Activated CD4-positive, alpha-beta T cell treated with anti-CD3 and anti-CD28 coated beads, Interleukin-2, amount 10 ng/mL, durations not matched to agents 24 days and 14 days (primary cell): ENCODE results near the gene PYGO2. TPM values are rescaled to one million over a fixed set of nuclear protein-coding genes. Genes with fewer than 3 reads are reported as not detected.
"Not testable (repeated sequence)": the region's sequence is repeated elsewhere in the genome, so short reads cannot be mapped to it uniquely, and the experiment has no call there.

Experiments
- DNase-seq: peaks from one replicate; pipeline ENCODE4 v3.0.0; 2022
- H3K27ac Mint-ChIP-seq: one replicate; pipeline ENCODE4 v1.8.0; 2022; ENCODE audit warnings: mild to moderate bottlenecking, mixed read lengths
- H3K27me3 Mint-ChIP-seq: one replicate; pipeline ENCODE4 v1.8.0; 2022; ENCODE audit warnings: mixed read lengths
- H3K36me3 Mint-ChIP-seq: one replicate; pipeline ENCODE4 v1.8.0; 2022; ENCODE audit warnings: low read depth, mild to moderate bottlenecking, mixed read lengths
- H3K4me1 Mint-ChIP-seq: one replicate; pipeline ENCODE4 v1.8.0; 2021; ENCODE audit warnings: mixed read lengths
- H3K4me3 Mint-ChIP-seq: one replicate; pipeline ENCODE4 v1.8.0; 2022; ENCODE audit warnings: mild to moderate bottlenecking, moderate library complexity, mixed read lengths
- H3K9me3 Mint-ChIP-seq: one replicate; pipeline ENCODE4 v1.8.0; 2021; ENCODE audit warnings: mixed read lengths
- intact Hi-C: fragments of 100-400 bp; cut with micrococcal nuclease; formaldehyde crosslinking; loops from one replicate; pipeline ENCODE4 v1.15.1; 2023
- total RNA-seq: library from RNA; stranded (reverse); gene quantifications from 2 replicates; pipeline ENCODE4 v1.2.3, GENCODE V29; 2022

The PYGO2 gene
- total RNA-seq, 1 donor from 2014 or later = 34.4 TPM

DNA sequence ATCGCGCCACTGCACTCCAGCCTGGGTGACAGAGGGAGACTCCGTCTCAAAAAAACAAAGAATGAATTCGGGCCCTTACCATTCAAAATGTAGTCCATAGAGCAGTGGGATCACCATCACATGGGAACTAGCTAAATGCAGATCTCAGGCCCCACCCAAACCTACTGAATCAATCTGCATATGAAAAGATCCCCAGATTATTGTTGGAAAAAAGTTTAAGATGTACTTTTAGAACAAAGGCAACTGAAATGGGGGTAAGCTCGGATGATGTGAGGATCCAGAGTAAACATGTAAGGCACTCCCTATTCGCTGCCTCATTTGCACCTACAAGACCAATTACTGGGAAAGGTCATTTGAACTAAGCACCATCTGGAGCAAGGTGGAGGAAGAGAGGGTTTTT lies 20.8 kb upstream of the PYGO2 start:
- Mint-ChIP-seq H3K4me1 (peaks cover 16% of the 10 kb centered on the region), H3K27me3 (no peaks in the 10 kb centered on the region), H3K9me3 (no peaks in the 10 kb centered on the region), H3K4me3 (no peak overlapping the region), H3K36me3 (peaks cover 23% of the 10 kb centered on the region), H3K27ac (no peak overlapping the region)
- intact Hi-C loops = loop anchor here (2.0 to 5.0 kb wide), 4 partner anchors 68 to 210 kb away; partner anchors contain the start of genes ADAM15, KRTCAP2, SLC50A1 and TRIM46
- no peak for DNase-seq

DNA sequence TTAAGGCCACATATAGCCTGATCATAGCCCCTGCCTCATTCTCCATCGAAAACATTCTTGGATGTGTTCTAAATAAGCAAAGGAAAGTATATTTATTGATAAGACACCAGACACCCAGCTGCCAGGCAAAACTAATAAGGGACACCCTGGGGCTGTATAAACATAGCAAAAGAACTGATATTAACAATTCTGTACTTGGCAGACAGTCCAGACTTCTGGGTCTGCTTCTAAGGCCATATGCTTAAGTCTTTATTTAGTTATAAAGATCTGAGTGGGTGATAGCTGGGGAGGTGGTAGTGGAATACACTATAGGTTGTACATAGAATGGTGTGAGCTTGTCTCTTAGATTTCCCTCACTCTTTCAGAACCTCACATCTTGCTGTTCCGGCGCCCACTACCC lies 16.8 kb upstream of the PYGO2 start:
- intact Hi-C loops = loop anchor here (10.0 kb wide), 1 partner anchor 1526 kb away; the partner anchor contains the start of gene MEF2D
- peaks cover 26% of the 10 kb centered on the region for H3K36me3 Mint-ChIP-seq
- DNase-seq = no peak
- H3K9me3 Mint-ChIP-seq = no peaks in the 10 kb centered on the region
- H3K4me1 Mint-ChIP-seq = peaks cover 17% of the 10 kb centered on the region
- no peaks in the 10 kb centered on the region for H3K27me3 Mint-ChIP-seq
- H3K27ac Mint-ChIP-seq = no peak overlapping the region
- no peak overlapping the region for H3K4me3 Mint-ChIP-seq

DNA sequence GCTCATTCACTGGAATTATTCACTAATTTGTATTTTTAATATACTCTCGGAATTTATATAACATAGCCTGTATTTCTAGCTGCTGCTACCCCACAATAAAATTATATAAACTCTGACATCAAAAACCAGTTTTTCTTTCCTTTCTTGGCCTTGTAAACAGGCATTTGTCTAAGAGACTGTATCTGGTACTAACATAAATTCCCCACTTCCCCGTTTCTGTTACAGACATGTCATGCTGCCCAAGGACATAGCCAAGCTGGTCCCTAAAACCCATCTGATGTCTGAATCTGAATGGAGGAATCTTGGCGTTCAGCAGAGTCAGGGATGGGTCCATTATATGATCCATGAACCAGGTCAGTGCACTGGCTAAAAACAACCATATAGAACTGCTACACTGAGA lies 16.2 kb upstream of the PYGO2 start:
- Mint-ChIP-seq H3K4me1 (peaks cover 21% of the 10 kb centered on the region), H3K36me3 (peaks cover 26% of the 10 kb centered on the region), H3K4me3 (peak overlapping the region; percentile 42)
- DNase-seq, H3K27me3 Mint-ChIP-seq, H3K9me3 Mint-ChIP-seq, H3K27ac Mint-ChIP-seq: not testable (repeated sequence)
- intact Hi-C loops = loop anchor here (10.0 kb wide), 1 partner anchor 1527 kb away; the partner anchor contains the start of gene MEF2D

DNA sequence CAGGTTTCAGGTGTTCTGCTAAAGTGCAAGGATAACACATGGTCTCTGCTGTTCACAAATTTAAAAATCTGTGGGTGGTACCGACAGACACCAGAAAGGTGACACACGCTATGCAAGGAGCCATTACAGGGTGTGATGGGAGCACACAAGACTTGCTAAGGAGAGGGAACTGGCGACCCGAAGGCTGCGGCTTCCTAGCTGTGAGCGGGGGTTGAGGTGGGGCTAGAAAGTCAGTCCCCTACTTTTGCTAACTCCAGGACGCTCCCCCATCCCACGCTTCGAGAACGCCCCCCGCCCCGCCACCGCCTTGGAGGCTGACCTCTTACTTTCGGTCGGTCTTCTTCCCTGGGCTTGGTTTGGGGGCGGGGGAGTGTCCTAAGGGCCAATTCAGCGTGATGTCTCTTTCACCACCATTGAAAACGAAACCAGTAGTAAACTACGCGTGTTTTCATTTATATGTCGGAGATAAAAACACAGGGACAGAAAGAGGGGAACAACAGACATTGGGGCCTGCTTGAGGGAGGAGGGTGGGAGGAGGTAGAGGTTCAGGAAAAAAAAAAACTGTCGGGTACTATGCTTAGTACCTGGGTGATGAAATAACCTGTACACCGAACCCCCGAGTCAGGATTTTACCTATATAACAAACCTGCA lies 14.0 kb upstream of the PYGO2 start:
- Mint-ChIP-seq H3K4me1 (peaks cover 37% of the 10 kb centered on the region), H3K36me3 (peaks cover 28% of the 10 kb centered on the region), H3K9me3 (no peaks in the 10 kb centered on the region), H3K4me3 (no peak overlapping the region), H3K27ac (no peak overlapping the region), H3K27me3 (no peaks in the 10 kb centered on the region)
- DNase-seq = peak; percentile 91
- intact Hi-C loops = loop anchor here (2.0 to 10.0 kb wide), 2 partner anchors 39 to 1529 kb away; partner anchors contain the start of genes MEF2D and PMVK

DNA sequence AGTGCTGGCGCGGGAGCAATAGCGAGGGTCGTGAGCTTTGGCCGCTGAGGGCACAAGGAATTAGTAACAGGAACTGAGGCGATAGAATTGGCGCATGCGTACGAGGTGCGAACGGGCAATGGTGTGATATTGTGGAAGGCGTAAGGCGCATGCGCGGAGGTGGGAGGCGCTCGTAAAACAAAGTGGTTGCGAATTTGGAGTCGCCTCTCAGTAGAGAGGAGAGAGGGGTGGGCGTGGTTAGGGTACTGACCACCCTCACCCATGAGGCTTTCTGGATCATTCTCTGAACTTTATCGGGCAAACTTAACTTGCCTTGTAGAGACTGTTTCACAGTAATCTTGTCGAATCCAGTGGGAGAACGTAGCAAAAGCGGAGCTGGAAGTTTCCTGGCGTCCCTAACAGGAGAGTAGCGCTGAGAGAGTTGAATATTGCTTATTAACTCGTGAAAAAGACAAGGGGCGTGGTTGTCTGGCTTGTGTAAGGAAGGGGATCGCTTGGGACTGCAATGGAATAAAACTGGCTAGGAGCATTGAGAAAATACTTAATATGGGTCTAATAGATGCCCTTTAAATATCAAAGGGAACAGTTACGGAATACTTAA lies 13.3 kb upstream of the PYGO2 start:
- intact Hi-C loops = loop anchor here (1.0 to 10.0 kb wide), 10 partner anchors 8 to 1530 kb away; partner anchors contain the start of genes EFNA4, FLAD1, MEF2D and PBXIP1
- peaks cover 37% of the 10 kb centered on the region for H3K4me1 Mint-ChIP-seq

DNA sequence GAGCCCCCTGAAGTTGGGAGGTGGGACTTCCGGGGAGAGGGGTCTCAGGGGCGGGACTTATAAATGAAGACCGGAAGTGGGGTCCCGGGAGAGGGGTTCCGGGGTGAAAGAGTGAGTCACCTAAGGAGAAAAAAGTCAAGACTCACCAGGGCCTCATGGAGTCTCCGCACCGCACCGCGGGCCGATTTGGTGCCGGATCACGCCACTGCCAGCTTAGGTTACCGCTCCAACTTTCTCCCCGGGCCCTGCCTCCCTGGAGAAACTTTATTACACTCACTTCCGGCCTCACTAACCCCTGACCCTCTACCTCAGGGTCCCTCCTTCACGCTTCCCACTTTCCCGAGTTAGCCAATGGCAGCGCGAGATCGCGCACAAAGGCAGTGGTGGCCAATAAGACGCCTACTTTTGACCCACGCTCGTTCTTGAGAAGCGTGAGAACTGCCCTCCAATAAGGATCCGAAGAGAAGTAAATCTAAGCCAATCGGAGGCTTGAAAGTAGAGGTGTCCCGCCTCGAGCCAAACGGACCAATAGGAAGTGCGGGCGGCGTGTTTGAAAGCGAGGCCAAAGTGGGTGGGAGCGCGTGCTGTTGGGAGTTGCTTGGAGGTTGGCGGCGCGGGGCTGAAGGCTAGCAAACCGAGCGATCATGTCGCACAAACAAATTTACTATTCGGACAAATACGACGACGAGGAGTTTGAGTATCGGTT lies 12.7 kb upstream of the PYGO2 start, which contains the start of gene CKS1B:
CKS1B (plus strand) TSS at position 580 of the 706 bp plus-strand sequence; CDS start at position 645, 65 bp downstream.
- intact Hi-C loops = loop anchor here (1.0 to 10.0 kb wide), 10 partner anchors 9 to 1531 kb away; partner anchors contain the start of genes EFNA4, FLAD1, MEF2D and PBXIP1
- Mint-ChIP-seq H3K4me1 (peaks cover 39% of the 10 kb centered on the region), H3K27me3 (no peaks in the 10 kb centered on the region)

More for the DNA sequence above, 13.3 kb upstream of the PYGO2 start:
- peaks cover 26% of the 10 kb centered on the region for H3K36me3 Mint-ChIP-seq
- no peaks in the 10 kb centered on the region for H3K27me3 Mint-ChIP-seq
- H3K27ac Mint-ChIP-seq = no peak overlapping the region
- peak; percentile 98 for DNase-seq
- no peaks in the 10 kb centered on the region for H3K9me3 Mint-ChIP-seq
- no peak overlapping the region for H3K4me3 Mint-ChIP-seq

DNA sequence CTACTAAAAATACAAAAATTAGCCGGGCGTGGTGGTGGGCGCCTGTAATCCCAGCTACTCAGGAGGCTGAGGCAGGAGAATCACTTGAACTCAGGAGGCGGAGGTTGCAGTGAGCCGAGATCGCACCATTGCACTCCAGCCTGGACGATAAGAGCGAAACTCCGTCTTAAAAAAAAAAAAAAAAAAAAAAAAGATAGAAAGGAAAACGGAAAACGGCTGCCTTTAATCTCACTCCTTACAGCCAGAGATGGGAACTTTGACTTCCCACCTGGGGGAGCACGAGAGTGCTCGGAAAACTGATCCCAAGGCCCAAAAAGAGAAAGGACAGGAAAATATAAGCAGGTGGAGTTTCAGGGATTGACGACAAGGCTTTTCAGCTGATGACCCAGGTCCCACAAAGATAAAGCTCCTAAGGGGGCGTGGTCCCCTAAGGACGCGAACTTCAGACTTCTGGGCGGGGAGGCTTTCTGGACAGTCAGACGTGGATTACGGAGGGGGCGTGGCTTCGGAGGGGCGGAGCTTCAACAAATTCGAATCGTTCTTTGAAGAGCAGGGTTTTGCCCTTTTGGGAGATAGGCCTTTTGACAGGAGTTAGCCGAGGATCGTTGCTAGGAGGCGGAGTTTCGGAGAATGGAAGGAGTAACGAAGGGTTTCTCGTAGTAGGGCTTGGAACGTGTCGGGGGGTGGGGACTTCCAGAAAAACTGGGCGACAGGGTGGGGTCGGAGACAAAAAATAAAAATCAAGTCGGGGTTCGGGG lies 11.9 kb upstream of the PYGO2 start:
- Mint-ChIP-seq H3K27me3 (no peaks in the 10 kb centered on the region), H3K36me3 (peaks cover 29% of the 10 kb centered on the region), H3K9me3 (no peaks in the 10 kb centered on the region), H3K27ac (peak overlapping the region; percentile 6), H3K4me1 (peaks cover 43% of the 10 kb centered on the region), H3K4me3 (no peak overlapping the region)
- intact Hi-C loops = loop anchor here (1.0 to 10.0 kb wide), 10 partner anchors 10 to 1531 kb away; partner anchors contain the start of genes EFNA4, FLAD1, MEF2D and PBXIP1
- DNase-seq = peak; percentile 98

More for the DNA sequence above, 12.7 kb upstream of the PYGO2 start, which contains the start of gene CKS1B:
- no peak within 1 kb of the TSS for H3K4me3 Mint-ChIP-seq
- no peak within 1 kb of the TSS for H3K27ac Mint-ChIP-seq
- H3K9me3 Mint-ChIP-seq = no peaks in the 10 kb centered on the region
- peak; percentile 98 for DNase-seq
- H3K36me3 Mint-ChIP-seq = peaks cover 28% of the 10 kb centered on the region

DNA sequence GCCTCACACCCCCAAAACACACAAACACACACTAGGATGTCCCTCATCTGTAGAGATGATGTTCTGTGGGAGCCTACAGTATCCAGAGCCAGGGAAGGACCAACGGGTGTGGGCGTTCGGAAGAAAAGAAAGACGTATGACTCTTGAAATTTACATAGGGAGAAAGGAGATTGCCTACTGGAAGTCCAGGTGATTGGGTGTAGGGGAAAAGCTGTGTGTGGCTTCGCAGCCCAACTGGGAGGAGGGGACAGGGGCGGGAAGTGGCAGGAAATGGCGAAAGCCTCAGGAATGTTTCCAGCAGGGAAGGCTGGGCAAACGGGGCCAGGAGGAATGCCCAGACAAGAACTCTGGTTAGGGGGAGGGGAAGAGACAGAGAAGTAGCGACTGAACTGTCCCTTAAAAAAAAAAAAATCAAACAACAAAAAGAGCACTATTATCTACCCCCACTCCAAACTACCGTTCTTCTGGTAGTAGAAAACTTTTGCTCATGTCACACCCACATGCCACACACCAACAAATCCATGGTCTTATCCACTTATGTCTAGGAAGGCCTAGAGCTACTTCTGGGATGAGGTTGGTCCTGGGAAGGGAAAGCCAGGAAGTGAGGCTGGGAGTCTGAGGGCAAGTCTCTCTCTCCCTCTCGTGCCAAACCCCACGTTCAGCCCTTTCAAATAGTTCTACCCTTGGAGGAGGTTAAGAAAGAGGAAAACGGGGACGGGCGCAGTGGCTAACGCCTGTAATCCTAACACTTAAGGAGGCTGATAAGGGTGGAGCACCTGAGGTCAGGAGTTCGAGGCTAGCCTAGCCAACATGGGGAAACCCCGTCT lies 11.1 kb upstream of the PYGO2 start:
- intact Hi-C loops = loop anchor here (5.0 to 10.0 kb wide), 3 partner anchors 90 to 1532 kb away; partner anchors contain the start of genes EFNA4, MEF2D and RUSC1
- DNase-seq = peak; percentile 70
- H3K9me3 Mint-ChIP-seq = no peaks in the 10 kb centered on the region
- no peaks in the 10 kb centered on the region for H3K27me3 Mint-ChIP-seq
- H3K36me3 Mint-ChIP-seq = peaks cover 32% of the 10 kb centered on the region
- H3K4me1 Mint-ChIP-seq = peaks cover 49% of the 10 kb centered on the region
- H3K4me3 Mint-ChIP-seq = no peak overlapping the region
- peak overlapping the region; percentile 65 for H3K27ac Mint-ChIP-seq

DNA sequence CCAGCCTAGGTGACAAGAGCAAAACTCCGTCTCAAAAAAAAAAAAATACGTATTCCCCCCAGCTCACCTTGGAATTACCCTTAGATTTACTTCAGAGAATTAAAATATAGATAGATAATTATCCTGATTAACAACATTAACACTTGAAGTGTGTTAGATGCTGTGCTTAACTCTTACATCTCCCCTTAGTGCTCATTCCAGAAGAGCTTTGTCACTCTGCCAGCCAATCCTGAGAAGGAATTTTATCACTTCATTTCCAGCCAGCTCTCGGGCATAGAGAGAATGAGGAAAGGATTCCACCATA lies 10.6 kb upstream of the PYGO2 start:
- no peaks in the 10 kb centered on the region for H3K9me3 Mint-ChIP-seq
- no peak overlapping the region for H3K4me3 Mint-ChIP-seq
- peak overlapping the region; percentile 65 for H3K27ac Mint-ChIP-seq
- peaks cover 47% of the 10 kb centered on the region for H3K4me1 Mint-ChIP-seq
- H3K36me3 Mint-ChIP-seq = peaks cover 30% of the 10 kb centered on the region
- no peak for DNase-seq
- H3K27me3 Mint-ChIP-seq = no peaks in the 10 kb centered on the region
- intact Hi-C loops = loop anchor here (5.0 to 10.0 kb wide), 3 partner anchors 90 to 1533 kb away; partner anchors contain the start of genes EFNA4, MEF2D and RUSC1

DNA sequence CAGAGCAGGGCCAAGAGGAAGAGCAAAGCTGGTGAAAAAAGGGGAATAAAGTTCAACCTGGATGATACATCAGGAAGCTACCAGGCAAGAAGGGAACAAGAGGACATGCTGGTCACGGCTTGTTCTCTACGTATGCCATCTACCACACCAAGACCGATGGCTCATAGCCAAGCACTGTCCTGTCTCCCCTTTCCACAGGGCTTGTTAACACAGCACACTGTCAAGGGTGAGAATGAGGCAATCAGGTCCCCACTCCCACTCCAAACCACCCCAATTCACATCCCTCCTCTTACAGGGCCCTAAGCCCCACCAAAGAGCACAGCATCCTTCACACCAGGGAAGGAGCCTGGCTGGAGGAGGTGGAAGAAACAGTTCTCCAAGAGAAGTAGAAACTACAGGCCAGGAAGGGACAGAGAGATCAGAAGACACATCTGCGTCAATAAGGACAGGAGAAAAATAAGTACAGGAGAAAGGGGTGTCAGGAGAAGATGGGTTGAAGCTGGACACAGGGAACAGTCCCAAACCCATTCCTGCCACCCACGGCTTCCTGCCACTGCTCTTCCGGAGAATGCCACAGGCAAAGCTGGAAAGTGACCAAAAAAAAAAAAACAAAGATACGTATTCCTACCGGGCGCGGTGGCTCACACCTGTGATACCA lies 9.9 kb upstream of the PYGO2 start:
- no peak for DNase-seq
- intact Hi-C loops = loop anchor here (5.0 to 10.0 kb wide), 3 partner anchors 91 to 1533 kb away; partner anchors contain the start of genes EFNA4, MEF2D and RUSC1
- Mint-ChIP-seq H3K9me3 (no peaks in the 10 kb centered on the region), H3K36me3 (peaks cover 34% of the 10 kb centered on the region), H3K4me3 (peak overlapping the region; percentile 67), H3K27ac (peak overlapping the region; percentile 58), H3K4me1 (peaks cover 44% of the 10 kb centered on the region), H3K27me3 (no peaks in the 10 kb centered on the region)

DNA sequence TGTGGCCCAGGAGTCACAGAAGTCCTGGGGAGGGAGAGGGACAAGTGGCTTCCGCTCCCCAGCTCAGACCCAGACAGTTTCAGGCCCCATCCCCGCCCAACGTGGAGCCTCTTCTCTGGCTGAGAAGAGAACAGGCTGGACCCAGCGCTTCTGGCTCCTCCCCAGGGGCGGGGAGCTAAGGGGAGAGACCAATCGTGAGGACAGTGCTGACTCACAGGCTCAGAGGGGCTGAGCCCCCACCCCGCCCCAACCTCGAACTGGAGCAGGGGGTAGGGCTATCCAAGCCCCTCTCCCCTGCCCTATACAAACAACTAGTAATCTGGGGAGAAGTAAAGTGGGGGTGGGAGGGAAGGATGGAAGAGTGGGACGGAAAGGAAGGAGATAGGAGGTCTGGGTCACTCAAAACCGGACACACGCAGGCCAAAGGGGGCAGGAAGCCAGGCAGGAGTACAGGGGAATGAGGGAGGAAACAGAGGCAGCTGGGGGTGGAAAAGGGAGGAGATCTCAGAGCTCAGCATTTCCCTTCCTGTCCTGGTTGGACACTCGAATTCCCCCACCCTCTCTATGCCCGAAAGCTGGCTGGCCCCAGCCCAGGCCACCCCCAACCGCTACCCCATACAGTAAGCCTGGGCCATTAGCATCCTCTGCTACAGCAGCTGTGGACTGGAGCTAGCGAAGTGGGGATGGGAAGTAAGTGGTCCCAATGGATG lies 9.2 kb upstream of the PYGO2 start, which contains the start of gene SHC1:
SHC1 (minus strand) TSS at position 117 of the 710 bp plus-strand sequence. CDS start 221 bp downstream, outside the sequence.
- Mint-ChIP-seq H3K27me3 (no peaks in the 10 kb centered on the region), H3K36me3 (peaks cover 36% of the 10 kb centered on the region), H3K4me1 (peaks cover 41% of the 10 kb centered on the region), H3K9me3 (no peaks in the 10 kb centered on the region), H3K4me3 (peak within 1 kb of the TSS; percentile 67), H3K27ac (peak within 1 kb of the TSS; percentile 82)
- peak; percentile 85 for DNase-seq
- intact Hi-C loops = loop anchor here (5.0 to 10.0 kb wide), 3 partner anchors 92 to 1534 kb away; partner anchors contain the start of genes EFNA4, MEF2D and RUSC1
